ENCODE data around the gene IL25. TPM values are rescaled to one million over a fixed set of nuclear protein-coding genes. Genes with fewer than 3 reads are reported as not detected.

Gene IL25
- total and polyA plus RNA-seq, 10 of the 15 experiments (the other 5 are each of a cell fraction or from before 2014, with no cell fraction given): not detected

- TF ChIP-seq SPI1 (IDR thresholded peaks at IDR 0.05; ENCODE audit: borderline replicate concordance, insufficient read depth, low read depth, low read length): no peak
- no peak for TF ChIP-seq CBX5 (IDR thresholded peaks at IDR 0.05; ENCODE audit: low read depth)
Observed at GRCh38 chr14:23335623-23336022, 37.0 kb upstream of the IL25 start (continued).

- Histone ChIP-seq H3K9ac (ENCODE audit: control insufficient read depth, insufficient read depth, low read length) (no peak overlapping the region), H2AFZ (ENCODE audit: control insufficient read depth, low read depth, low read length) (no peak overlapping the region), H4K20me1 (ENCODE audit: control insufficient read depth, insufficient read depth) (no peaks in the 10 kb centered on the region), H3K79me2 (ENCODE audit: control insufficient read depth, insufficient read depth, low read length) (no peaks in the 10 kb centered on the region), H3K4me3 (no peak overlapping the region), H3K4me2 (ENCODE audit: control insufficient read depth, insufficient read depth) (no peak overlapping the region), H3K9me3 (replicated peaks; ENCODE audit: control insufficient read depth, insufficient read depth, low read length) (no peaks in the 10 kb centered on the region; the same call in 2 of the 3 replicates), H3K27ac (ENCODE audit: control insufficient read depth, insufficient read depth) (no peak overlapping the region), H3K27me3 (replicated peaks in 1 of 2; ENCODE audit: control insufficient read depth in 2 of 2, insufficient read depth in 2 of 2, low read length in 1 of 2) (no peaks in the 10 kb centered on the region), H3K4me1 (ENCODE audit: control insufficient read depth, insufficient read depth, low read length) (no peaks in the 10 kb centered on the region), H3K36me3 (ENCODE audit: control insufficient read depth in 2 of 2, insufficient read depth in 2 of 2, low read length in 1 of 2) (no peaks in the 10 kb centered on the region)
- ATAC-seq: no peak
- 0% methylated on average over 1 of the region's 1 CpG for WGBS (ENCODE audit: insufficient coverage, insufficient replicate concordance, low lambda C conversion rate, missing lambda C conversion rate)
- DNase-seq (ENCODE audit: low read depth, low spot score): no peak
- RAD21 ChIA-PET (ENCODE audit: unreplicated experiment): no interaction called here
- SMC1A ChIA-PET (ENCODE audit: uncharacterized antibody, unreplicated experiment): no interaction called here
- in situ Hi-C loops (cut with MboI): no loop called here
- POLR2A ChIA-PET: no interaction called here
- FAIRE-seq: no peak
- CTCF ChIA-PET: interaction anchor here (1.3 kb wide), 1 partner anchor 139 kb away, joined by 5 read pairs; no protein-coding TSS in a partner anchor
- no TSS peak for BruUV-seq (replicated peaks)
- intact Hi-C loops (cut with micrococcal nuclease; ENCODE audit: unreplicated experiment): no loop called here
- TF ChIP-seq EED (IDR thresholded peaks at IDR 0.05; ENCODE audit: low read depth) (no peak), ATF2 (IDR thresholded peaks at IDR 0.05; ENCODE audit: low read length) (no peak), SP1 (IDR thresholded peaks at IDR 0.05; ENCODE audit: low read depth, low read length) (no peak), ZNF217 (IDR thresholded peaks at IDR 0.05) (no peak), MAX (IDR thresholded peaks at IDR 0.05; ENCODE audit: low read depth, low read length) (no peak), SUZ12 (IDR thresholded peaks at IDR 0.05; ENCODE audit: unreplicated experiment) (no peak), ZNF274 (IDR thresholded peaks at IDR 0.05; ENCODE audit: insufficient read depth, insufficient read length) (no peak), KDM1A (IDR thresholded peaks at IDR 0.05; ENCODE audit: borderline replicate concordance) (no peak), IRF5 (IDR thresholded peaks at IDR 0.05; ENCODE audit: borderline replicate concordance) (no peak), CHD1 (IDR thresholded peaks at IDR 0.05; ENCODE audit: low read depth, low read length) (no peak), ZBTB40 (IDR thresholded peaks at IDR 0.05; ENCODE audit: borderline replicate concordance) (no peak), IRF4 (IDR thresholded peaks at IDR 0.05; ENCODE audit: low read depth, low read length) (no peak), LARP7 (IDR thresholded peaks at IDR 0.05) (no peak), SMC3 (IDR thresholded peaks at IDR 0.05; ENCODE audit: borderline replicate concordance, low read length) (no peak), CHD4 (IDR thresholded peaks at IDR 0.05) (no peak)
Observed at GRCh38 chr14:23339506-23340268, 32.9 kb upstream of the IL25 start.

Data from GM12878 (cell line).